AG10803 (cell line): ENCODE measurements around the gene EGR4.

Experiments
- DNase-seq: peaks from one replicate; pipeline ENCODE4 v3.0.0; 2010; ENCODE audit warnings: low read depth
- H3K4me3 ChIP-seq: 2 replicates; pipeline ENCODE4 v1.5.1; 2011; ENCODE audit warnings: mild to moderate bottlenecking, low read length, control low read depth
- TF ChIP-seq, protein P1 (sequence below): conservative IDR thresholded peaks from 2 replicates; pipeline ENCODE4 v1.5.1; 2011; ENCODE audit warnings: mild to moderate bottlenecking, low read length, control low read depth, inconsistent platforms

Gene EGR4

DNA sequence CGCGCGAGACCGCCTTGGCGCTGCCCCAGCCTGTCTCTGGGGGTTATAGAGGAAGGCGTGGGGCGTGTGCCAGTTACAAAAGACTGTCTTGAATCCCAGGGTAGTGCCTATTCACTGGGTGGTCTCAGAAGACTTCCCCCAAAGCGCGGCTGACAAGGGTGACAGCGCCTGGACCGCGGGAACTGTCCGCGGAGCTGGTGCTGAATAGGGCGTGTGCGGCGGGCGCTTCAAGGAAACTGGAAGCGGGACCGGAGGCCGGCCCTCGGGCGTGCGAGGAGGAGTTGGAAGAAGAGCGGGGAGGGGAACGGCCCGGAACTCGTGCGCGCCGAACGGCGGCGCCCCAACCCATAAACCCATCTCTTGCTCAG is 2.3 kb downstream of the EGR4 start:
- TF ChIP-seq, protein P1, sequence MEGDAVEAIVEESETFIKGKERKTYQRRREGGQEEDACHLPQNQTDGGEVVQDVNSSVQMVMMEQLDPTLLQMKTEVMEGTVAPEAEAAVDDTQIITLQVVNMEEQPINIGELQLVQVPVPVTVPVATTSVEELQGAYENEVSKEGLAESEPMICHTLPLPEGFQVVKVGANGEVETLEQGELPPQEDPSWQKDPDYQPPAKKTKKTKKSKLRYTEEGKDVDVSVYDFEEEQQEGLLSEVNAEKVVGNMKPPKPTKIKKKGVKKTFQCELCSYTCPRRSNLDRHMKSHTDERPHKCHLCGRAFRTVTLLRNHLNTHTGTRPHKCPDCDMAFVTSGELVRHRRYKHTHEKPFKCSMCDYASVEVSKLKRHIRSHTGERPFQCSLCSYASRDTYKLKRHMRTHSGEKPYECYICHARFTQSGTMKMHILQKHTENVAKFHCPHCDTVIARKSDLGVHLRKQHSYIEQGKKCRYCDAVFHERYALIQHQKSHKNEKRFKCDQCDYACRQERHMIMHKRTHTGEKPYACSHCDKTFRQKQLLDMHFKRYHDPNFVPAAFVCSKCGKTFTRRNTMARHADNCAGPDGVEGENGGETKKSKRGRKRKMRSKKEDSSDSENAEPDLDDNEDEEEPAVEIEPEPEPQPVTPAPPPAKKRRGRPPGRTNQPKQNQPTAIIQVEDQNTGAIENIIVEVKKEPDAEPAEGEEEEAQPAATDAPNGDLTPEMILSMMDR = no peak
- peak; percentile 21 for DNase-seq
- H3K4me3 ChIP-seq = no peak overlapping the region; the same call in 1 of the 2 replicates

DNA sequence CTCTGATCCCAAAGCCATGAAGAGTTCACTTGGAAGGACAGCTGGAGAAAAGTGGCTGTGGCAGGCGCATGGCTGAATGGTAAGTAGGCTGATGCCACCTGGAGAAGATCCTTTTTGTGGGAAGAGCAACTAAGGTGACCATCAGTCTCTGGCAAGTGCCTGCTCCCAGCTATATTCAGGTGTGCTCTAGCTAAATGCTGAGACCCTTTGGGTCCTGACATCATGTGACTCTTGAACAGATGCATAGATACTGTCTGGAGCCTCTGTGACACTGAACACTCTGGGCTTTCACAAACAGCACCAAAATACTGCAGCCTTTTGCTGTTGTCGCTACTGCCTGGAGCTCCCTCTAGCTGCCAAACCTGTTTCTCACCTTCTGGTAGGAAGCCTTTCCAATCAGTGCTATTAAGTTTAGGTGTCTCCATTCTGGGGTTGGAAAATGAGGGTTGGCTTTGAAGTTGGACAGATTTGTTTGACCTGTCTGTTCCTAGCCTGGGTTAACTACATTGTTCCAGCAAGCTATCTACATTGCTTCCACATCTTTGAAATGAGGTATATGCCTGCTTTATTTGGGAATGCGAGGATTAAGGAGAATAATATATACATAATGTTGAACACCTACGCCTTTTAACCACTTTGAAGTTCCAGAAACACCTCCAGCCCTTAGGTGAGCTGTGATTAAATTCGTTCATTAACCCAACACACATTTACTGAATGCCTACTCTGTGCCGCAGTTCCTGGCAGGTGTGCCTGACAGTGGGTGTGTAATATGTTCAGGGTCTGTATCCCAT is 3.1 kb downstream of the EGR4 start:
- H3K4me3 ChIP-seq = no peak overlapping the region
- no peak for DNase-seq
- TF ChIP-seq, protein P1 = peak; percentile 58

DNA sequence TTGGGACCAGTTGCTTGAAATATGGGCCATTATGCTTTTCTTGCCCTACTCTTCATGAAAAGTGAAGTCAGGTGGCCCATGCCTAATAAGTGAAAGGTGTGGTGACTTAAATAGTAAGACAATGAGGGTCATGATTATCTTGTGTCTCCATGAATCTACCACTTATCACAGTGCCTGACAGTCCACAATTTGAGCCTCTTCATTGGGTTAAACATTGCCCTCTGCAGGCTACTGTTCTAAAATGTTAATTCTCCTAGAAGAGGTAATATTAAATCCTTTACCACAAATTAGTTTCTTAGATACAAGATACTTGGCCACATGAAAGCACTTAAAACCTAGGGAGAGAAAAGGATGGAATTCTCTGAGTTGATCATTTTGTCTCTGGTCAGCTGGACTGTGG is 4.0 kb downstream of the EGR4 start:
- DNase-seq = no peak
- no peak overlapping the region for H3K4me3 ChIP-seq
- TF ChIP-seq, protein P1 = no peak

DNA sequence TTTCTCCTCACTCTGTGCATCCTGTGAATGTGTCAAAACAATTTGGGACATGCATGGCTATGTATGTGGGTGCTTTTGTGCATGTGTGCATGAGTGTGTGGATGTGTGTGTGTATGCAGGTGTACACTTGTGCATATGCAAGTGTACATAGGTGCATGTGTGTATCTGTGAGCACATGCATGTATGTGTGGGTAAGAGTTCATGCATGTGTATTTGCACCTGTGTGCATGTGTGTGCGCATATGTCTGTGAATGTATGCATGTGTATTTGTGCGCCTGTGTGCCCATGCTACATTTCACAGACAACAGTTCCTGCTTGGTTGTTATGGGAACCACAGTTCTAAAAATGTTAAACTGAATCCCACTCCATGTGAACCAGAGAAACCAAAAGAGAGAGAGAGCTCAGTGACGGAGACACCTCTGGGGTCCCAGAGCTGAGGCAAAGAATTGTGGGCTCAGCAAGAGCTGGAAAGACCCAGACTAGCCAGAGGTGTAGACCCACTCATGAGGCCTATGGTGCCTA is 7.2 kb downstream of the EGR4 start:
- TF ChIP-seq, protein P1 = no peak
- no peak overlapping the region for H3K4me3 ChIP-seq
- DNase-seq = no peak

DNA sequence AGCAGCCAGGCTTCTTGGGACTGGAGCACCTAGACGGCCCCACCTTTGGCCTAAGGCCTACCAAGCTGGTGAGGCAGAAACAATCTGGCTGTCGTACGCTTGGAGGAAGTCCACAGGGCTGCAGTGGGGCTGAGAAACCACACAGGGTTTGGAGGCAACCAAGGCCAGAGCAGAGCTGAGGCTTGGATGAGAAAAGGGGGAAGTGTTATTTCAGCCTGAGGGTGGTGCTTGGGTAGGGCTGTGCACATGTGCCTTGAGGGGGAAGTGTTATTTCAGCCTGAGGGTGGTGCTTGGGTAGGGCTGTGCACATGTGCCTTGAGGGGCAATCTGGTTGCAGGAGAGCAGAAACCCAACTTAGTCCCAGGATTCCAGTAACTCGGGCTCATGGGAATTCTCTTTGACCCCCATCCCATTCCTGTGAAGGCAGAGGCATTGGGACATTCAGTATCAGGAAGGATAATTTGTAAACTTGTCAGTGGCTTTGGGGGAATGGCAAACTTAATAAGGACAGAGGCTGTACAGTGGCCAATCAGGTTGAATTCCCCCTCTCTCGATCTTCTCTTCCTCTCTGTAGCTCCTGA is 8.1 kb downstream of the EGR4 start:
- TF ChIP-seq, protein P1 = no peak
- H3K4me3 ChIP-seq = no peak overlapping the region
- no peak for DNase-seq

DNA sequence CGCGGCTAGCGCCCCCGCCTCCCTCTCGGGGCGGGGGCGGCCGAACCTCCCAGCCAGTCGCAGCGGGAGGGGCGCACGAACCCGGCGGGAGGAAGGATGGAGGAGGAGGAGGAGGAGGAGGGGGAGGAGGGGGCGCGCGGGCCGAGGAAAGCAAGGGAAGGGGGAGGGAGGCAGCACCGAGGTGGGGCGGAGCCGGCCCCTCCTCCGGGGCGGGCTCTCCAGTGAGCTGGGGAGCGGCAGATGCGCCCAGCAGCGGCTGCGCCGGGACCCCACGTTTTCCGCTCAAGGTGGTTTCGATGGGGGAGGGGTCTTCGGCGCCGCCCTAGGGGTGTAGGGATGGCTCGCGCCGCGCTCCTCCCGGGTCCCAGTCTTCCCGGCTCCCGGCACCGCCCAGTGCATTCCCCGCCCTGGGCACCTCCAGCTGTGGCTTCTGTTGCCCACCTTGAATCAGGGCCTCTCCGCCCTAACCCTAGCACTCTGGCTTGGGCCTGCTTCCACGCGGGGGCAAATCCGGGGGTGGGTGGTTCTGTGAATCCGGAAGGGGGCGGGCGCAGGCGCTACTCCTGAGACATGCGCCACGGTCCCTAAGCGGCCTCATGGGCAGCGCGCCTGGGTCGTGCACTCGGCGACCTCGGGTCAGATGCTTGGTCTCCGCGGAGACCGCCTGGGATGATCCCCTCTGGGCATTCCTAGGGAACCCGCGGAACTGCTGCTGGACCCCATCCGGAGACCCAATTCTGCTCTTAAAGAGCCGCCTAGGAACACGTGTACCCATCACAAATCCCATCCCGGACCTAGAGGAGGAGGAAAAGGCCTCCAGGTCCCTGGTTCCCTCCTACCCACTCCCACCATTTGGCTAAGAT is 8.8 kb downstream of the EGR4 start, which contains the start of gene FBXO41:
Gene FBXO41 (minus strand): TSS at position 183 of the 863 bp plus-strand sequence. CDS start 14,848 bp downstream, outside the sequence.
- H3K4me3 ChIP-seq = peak within 1 kb of the TSS; percentile 62
- DNase-seq = no peak
- TF ChIP-seq, protein P1 = no peak
